ENCODE results near the gene PPP6R3. TPM values are rescaled to one million over a fixed set of nuclear protein-coding genes. Genes with fewer than 3 reads are reported as not detected.

PPP6R3 gene
- total RNA-seq, 1 experiment from 2014 or later: 138 TPM

- TF ChIP-seq, protein P1, sequence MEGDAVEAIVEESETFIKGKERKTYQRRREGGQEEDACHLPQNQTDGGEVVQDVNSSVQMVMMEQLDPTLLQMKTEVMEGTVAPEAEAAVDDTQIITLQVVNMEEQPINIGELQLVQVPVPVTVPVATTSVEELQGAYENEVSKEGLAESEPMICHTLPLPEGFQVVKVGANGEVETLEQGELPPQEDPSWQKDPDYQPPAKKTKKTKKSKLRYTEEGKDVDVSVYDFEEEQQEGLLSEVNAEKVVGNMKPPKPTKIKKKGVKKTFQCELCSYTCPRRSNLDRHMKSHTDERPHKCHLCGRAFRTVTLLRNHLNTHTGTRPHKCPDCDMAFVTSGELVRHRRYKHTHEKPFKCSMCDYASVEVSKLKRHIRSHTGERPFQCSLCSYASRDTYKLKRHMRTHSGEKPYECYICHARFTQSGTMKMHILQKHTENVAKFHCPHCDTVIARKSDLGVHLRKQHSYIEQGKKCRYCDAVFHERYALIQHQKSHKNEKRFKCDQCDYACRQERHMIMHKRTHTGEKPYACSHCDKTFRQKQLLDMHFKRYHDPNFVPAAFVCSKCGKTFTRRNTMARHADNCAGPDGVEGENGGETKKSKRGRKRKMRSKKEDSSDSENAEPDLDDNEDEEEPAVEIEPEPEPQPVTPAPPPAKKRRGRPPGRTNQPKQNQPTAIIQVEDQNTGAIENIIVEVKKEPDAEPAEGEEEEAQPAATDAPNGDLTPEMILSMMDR (conservative IDR thresholded peaks at IDR 0.05): no peak
- H3K56ac ChIP-seq (ENCODE audit: insufficient read length, low read depth, low read length): no peak overlapping the region
- H3K14ac ChIP-seq (ENCODE audit: insufficient read depth, low read length): no peak overlapping the region; the same call in 1 of the 2 replicates
- no peaks in the 10 kb centered on the region for H3K27me3 ChIP-seq (ENCODE audit: insufficient read depth, low read length)
- H3K23me2 ChIP-seq (ENCODE audit: insufficient read length, low read depth, low read length, poor library complexity, severe bottlenecking): no peaks in the 10 kb centered on the region
- no peak overlapping the region for H2BK5ac ChIP-seq (ENCODE audit: insufficient read length, low read length)
- no peak overlapping the region for H2BK20ac ChIP-seq (ENCODE audit: low read depth, low read length, poor library complexity, severe bottlenecking)
- no CpG with 5 or more reads among the region's 24 CpGs for WGBS (ENCODE audit: extremely low coverage, insufficient read length, low lambda C conversion rate)
- peaks cover 13 to 15% of the 10 kb centered on the region in 2 experiments for H3K9me3 Mint-ChIP-seq
- no peak overlapping the region for H3K4me2 ChIP-seq (ENCODE audit: insufficient read depth, insufficient read length, low read length)
- no peaks in the 10 kb centered on the region for H4K20me1 ChIP-seq (ENCODE audit: control insufficient read depth, insufficient read depth, insufficient read length)
- H3K36me3 Mint-ChIP-seq (ENCODE audit: insufficient read depth in 1 of 3, low read depth in 3 of 3): peaks cover 24 to 41% (median 33%) of the 10 kb centered on the region in 3 experiments
- H3K9me3 ChIP-seq (ENCODE audit: control insufficient read depth, low read depth, low read length): peaks cover 10% of the 10 kb centered on the region
- H4K8ac ChIP-seq (replicated peaks; ENCODE audit: insufficient read length, low read depth, low read length): no peak overlapping the region
- H3K4ac ChIP-seq (ENCODE audit: low read depth, low read length): no peak overlapping the region
- H3K23ac ChIP-seq (ENCODE audit: insufficient read length, low read depth, low read length): no peak overlapping the region
- H3K18ac ChIP-seq (ENCODE audit: insufficient read length, low read depth, low read length): no peak overlapping the region
- no peak overlapping the region for H3K4me3 Mint-ChIP-seq
- no peaks in the 10 kb centered on the region for H3K79me1 ChIP-seq (ENCODE audit: insufficient read depth, low read depth, low read length, poor library complexity, severe bottlenecking)
- H2AFZ ChIP-seq (ENCODE audit: low read length): no peak overlapping the region
- no peak overlapping the region for H2AK5ac ChIP-seq (ENCODE audit: insufficient read length, low read length)
- no peak overlapping the region for H2BK120ac ChIP-seq (ENCODE audit: low read depth, low read length, poor library complexity, severe bottlenecking)
- H3K27ac Mint-ChIP-seq: peak overlapping the region in 2 of 3 experiments; percentile 62 to 83; a peak in 2 of 7 replicates
- no peak overlapping the region for H3T11ph ChIP-seq (ENCODE audit: low read length)
- H3K27me3 Mint-ChIP-seq (ENCODE audit: low read depth): no peaks in the 10 kb centered on the region
- H3K4me1 ChIP-seq (ENCODE audit: insufficient read depth, low read length): no peaks in the 10 kb centered on the region
- 0 out of 4 replicates have a peak, but pooled peaks cover 0 to 2% of the 10 kb centered on the region in 2 experiments for H3K4me1 Mint-ChIP-seq
- no peak overlapping the region for H3K27ac ChIP-seq (ENCODE audit: insufficient read length, low read depth, low read length)
- H4K91ac ChIP-seq (ENCODE audit: insufficient read length, low read depth, low read length): no peak overlapping the region
- DNase-seq: no peak
- no peak overlapping the region for H4K5ac ChIP-seq (ENCODE audit: insufficient read length, low read depth, low read length)
- no peak overlapping the region for H3K9ac ChIP-seq (ENCODE audit: extremely low read depth, insufficient read length, low read length)
- H2BK12ac ChIP-seq (ENCODE audit: insufficient read length, low read depth, low read length): no peak overlapping the region
- H2BK15ac ChIP-seq (ENCODE audit: low read depth, low read length): no peak overlapping the region
- no peaks in the 10 kb centered on the region for H3K79me2 ChIP-seq (ENCODE audit: insufficient read depth, low read length)
These were observed 28.4 kb upstream of the PPP6R3 start for GRCh38 chr11:68431984-68432645.

Data from H9 (cell line).